ENCODE results near the gene STRIT1. TPM values are rescaled to one million over a fixed set of nuclear protein-coding genes. Genes with fewer than 3 reads are reported as not detected.
"Not testable (repeated sequence)": the region's sequence is repeated elsewhere in the genome, so short reads cannot be mapped to it uniquely, and the experiment has no call there.

STRIT1 gene
- total RNA-seq, 3 donors from 2014 or later (not counting 1 experiment from before 2014, with no cell fraction given): not detected

DNA sequence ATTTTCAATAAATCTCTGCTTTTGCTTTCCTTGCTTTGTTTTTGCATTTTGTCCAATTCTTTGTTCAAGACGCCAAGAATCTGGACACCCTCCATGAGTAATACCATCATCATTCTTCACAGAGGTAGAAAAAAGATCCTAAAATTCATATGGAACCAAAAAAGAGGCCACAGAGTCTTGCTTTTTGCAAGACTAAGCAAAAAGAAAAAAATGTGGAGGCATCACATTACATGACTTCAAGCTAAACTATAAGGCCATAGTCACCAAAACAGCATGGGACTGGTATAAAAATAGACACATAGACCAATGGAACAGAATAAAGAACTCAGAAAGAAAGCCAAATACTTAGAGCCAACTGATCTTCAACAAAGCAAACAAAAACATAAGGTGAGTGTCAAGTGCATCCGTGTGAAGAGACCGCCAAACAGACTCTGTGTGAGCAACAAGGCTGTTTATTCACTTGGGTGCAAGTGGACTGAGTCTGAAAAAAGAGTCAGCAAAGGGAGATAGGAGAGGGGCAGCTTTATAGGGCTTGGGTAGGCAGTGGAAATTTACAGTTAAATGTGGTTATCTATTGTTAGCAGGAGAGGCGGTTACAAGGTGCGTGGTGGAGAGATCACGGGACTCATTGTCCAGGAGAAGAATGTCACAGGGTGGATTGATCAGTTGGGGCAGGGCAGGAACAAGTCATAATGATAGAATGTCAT lies 10.9 kb downstream of the STRIT1 start:
- Mint-ChIP-seq H3K4me3 (no peak overlapping the region), H3K9me3 (peaks cover 3 to 9% of the 10 kb centered on the region in 2 donors), H3K27me3 (ENCODE audit: low read depth in 2 of 2) (no peaks in the 10 kb centered on the region), H3K4me1 (no peaks in the 10 kb centered on the region), H3K27ac (no peak overlapping the region), H3K36me3 (no peaks in the 10 kb centered on the region)
- DNase-seq (no peak), ATAC-seq (no peak)
- no peaks in the 10 kb centered on the region for H3K36me3 ChIP-seq (ENCODE audit: control insufficient read depth, insufficient read depth, low read length)
- WGBS (ENCODE audit: insufficient coverage): 67% methylated on average over 6 of the region's 6 CpGs
- TF ChIP-seq, protein P1, sequence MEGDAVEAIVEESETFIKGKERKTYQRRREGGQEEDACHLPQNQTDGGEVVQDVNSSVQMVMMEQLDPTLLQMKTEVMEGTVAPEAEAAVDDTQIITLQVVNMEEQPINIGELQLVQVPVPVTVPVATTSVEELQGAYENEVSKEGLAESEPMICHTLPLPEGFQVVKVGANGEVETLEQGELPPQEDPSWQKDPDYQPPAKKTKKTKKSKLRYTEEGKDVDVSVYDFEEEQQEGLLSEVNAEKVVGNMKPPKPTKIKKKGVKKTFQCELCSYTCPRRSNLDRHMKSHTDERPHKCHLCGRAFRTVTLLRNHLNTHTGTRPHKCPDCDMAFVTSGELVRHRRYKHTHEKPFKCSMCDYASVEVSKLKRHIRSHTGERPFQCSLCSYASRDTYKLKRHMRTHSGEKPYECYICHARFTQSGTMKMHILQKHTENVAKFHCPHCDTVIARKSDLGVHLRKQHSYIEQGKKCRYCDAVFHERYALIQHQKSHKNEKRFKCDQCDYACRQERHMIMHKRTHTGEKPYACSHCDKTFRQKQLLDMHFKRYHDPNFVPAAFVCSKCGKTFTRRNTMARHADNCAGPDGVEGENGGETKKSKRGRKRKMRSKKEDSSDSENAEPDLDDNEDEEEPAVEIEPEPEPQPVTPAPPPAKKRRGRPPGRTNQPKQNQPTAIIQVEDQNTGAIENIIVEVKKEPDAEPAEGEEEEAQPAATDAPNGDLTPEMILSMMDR (IDR thresholded peaks at IDR 0.05): no peak
- no peaks in the 10 kb centered on the region for H3K27me3 ChIP-seq (ENCODE audit: control insufficient read depth, insufficient read depth, low read length)
- H3K9me3 ChIP-seq (ENCODE audit: control insufficient read depth, insufficient read depth, low read length): no peaks in the 10 kb centered on the region
- intact Hi-C loops (cut with micrococcal nuclease): no loop called here
- no peaks in the 10 kb centered on the region for H3K4me1 ChIP-seq (ENCODE audit: control insufficient read depth, insufficient read depth, low read length)
- H3K27ac ChIP-seq (ENCODE audit: low read length): no peak overlapping the region
- no peak overlapping the region for H3K4me3 ChIP-seq (ENCODE audit: low read length)

DNA sequence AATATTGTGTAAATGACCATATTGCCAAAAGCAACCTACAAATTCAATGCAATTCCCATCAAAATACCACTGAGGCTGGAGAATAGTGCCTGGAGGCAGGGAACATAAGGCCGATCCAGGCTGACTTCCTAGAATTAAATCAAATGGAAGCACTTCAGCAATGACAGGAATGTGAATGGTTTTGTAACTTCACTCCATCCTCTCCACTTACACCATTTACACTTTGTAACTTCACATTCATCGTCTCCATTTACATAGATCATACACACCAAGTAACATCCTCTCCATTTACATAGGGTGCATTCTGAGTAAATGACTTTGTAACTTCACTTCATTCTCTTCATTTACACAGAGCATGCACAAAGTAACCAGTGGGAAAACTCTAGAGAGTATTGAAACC lies 11.6 kb downstream of the STRIT1 start:
- H3K27ac Mint-ChIP-seq: no peak overlapping the region
- no peaks in the 10 kb centered on the region for H3K4me1 Mint-ChIP-seq
- Histone ChIP-seq H3K4me3 (ENCODE audit: low read length) (no peak overlapping the region), H3K4me1 (ENCODE audit: control insufficient read depth, insufficient read depth, low read length) (no peaks in the 10 kb centered on the region), H3K27me3 (ENCODE audit: control insufficient read depth, insufficient read depth, low read length) (no peaks in the 10 kb centered on the region), H3K27ac (ENCODE audit: low read length) (no peak overlapping the region), H3K36me3 (ENCODE audit: control insufficient read depth, insufficient read depth, low read length) (no peaks in the 10 kb centered on the region), H3K9me3 (ENCODE audit: control insufficient read depth, insufficient read depth, low read length) (no peaks in the 10 kb centered on the region)
- TF ChIP-seq, protein P1 (IDR thresholded peaks at IDR 0.05): no peak
- H3K27me3 Mint-ChIP-seq (ENCODE audit: low read depth in 2 of 2): no peaks in the 10 kb centered on the region
- H3K4me3 Mint-ChIP-seq: no peak overlapping the region
- H3K9me3 Mint-ChIP-seq: peaks cover 3 to 9% of the 10 kb centered on the region in 2 donors
- WGBS (ENCODE audit: insufficient coverage): 97% methylated on average over 2 of the region's 2 CpGs
- H3K36me3 Mint-ChIP-seq: no peaks in the 10 kb centered on the region
- no peak for DNase-seq
- intact Hi-C loops (cut with micrococcal nuclease): no loop called here
- ATAC-seq: no peak

DNA sequence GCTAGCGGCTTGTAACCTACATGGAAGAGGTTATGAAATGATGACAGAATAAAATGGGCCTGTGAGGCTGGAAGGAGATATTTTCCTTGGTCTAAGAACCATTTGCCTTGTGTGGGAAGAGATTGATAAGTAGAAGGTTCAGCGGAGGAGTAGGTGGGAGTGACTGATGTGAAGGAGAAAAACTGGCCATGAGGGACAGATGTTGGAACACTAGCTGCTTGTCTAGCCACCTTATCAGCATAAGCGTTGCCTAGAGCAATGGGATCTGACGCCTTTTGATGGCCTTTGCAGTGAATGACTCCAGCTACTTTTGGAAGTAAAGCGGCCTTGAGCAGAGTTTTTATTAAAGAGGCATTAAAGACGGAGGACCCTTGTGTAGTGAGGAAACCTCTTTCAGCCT lies 17.4 kb downstream of the STRIT1 start:
- H3K27ac ChIP-seq (ENCODE audit: low read length); H3K27me3 Mint-ChIP-seq (ENCODE audit: low read depth in 2 of 2); H3K4me3 Mint-ChIP-seq; H3K4me1 ChIP-seq (ENCODE audit: control insufficient read depth, insufficient read depth, low read length); H3K4me1 Mint-ChIP-seq; H3K36me3 ChIP-seq (ENCODE audit: control insufficient read depth, insufficient read depth, low read length); H3K27ac Mint-ChIP-seq; H3K4me3 ChIP-seq (ENCODE audit: low read length); H3K27me3 ChIP-seq (ENCODE audit: control insufficient read depth, insufficient read depth, low read length); DNase-seq; H3K9me3 Mint-ChIP-seq; H3K9me3 ChIP-seq (ENCODE audit: control insufficient read depth, insufficient read depth, low read length); intact Hi-C loops (cut with micrococcal nuclease); H3K36me3 Mint-ChIP-seq; ATAC-seq: not testable (repeated sequence)
- 96% methylated on average over 6 of the region's 6 CpGs for WGBS (ENCODE audit: insufficient coverage)

DNA sequence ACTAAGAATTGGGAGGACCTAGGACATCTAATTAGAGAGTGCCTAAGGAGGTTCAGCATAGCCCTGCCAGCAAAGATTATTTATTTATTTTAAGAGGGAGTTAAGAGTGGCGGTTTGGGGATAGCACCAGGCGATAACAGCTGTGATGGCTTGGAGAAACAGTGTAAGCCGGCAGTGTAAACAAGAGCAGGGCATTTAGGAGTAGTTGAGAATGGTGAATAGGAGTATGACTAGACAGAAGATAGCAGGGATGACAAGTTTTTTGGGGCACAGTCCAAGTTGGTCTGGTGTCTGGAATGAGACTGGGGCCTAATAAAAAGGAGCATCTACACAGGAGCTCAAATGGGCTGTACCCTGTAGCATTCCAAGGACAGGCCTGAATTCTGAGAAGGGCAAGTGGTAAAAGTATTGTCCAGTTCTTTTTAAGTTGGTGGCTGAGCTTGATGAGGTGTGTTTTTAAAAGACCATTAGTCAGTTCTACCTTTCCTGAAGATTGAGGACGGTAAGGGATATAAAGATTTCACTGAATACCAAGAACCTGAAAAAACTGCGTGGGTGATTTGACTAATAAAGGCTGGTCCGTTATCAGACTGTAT lies 18.2 kb downstream of the STRIT1 start:
- H3K27ac Mint-ChIP-seq; H3K4me1 ChIP-seq (ENCODE audit: control insufficient read depth, insufficient read depth, low read length); H3K27me3 Mint-ChIP-seq (ENCODE audit: low read depth in 2 of 2); H3K4me3 Mint-ChIP-seq; DNase-seq; H3K9me3 Mint-ChIP-seq; H3K9me3 ChIP-seq (ENCODE audit: control insufficient read depth, insufficient read depth, low read length); H3K4me3 ChIP-seq (ENCODE audit: low read length); H3K36me3 ChIP-seq (ENCODE audit: control insufficient read depth, insufficient read depth, low read length); H3K27me3 ChIP-seq (ENCODE audit: control insufficient read depth, insufficient read depth, low read length); H3K36me3 Mint-ChIP-seq; H3K4me1 Mint-ChIP-seq; H3K27ac ChIP-seq (ENCODE audit: low read length); ATAC-seq; intact Hi-C loops (cut with micrococcal nuclease): not testable (repeated sequence)
- WGBS (ENCODE audit: insufficient coverage): 92% methylated on average over 6 of the region's 6 CpGs

DNA sequence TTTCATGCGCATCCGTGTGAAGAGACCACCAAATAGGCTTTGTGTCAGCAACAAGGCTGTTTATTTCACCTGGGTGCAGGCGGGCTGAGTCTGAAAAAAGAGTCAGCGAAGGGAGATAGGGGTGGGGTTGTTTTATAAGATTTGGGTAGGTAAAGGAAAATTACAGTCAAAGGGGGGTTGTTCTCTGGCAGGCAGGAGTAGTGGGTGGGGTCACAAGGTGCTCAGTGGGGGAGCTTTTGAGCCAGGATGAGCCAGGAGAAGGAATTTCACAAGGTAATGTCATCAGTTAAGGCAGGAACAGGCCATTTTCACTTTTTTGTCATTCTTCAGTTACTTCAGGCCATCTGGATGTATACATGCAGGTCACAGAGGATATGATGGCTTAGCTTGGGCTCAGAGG lies 19.0 kb downstream of the STRIT1 start:
- H3K9me3 Mint-ChIP-seq; H3K9me3 ChIP-seq (ENCODE audit: control insufficient read depth, insufficient read depth, low read length); H3K27me3 ChIP-seq (ENCODE audit: control insufficient read depth, insufficient read depth, low read length); H3K36me3 Mint-ChIP-seq; H3K4me1 Mint-ChIP-seq; H3K27ac ChIP-seq (ENCODE audit: low read length); H3K4me3 ChIP-seq (ENCODE audit: low read length); H3K27me3 Mint-ChIP-seq (ENCODE audit: low read depth in 2 of 2); H3K36me3 ChIP-seq (ENCODE audit: control insufficient read depth, insufficient read depth, low read length); ATAC-seq; H3K4me1 ChIP-seq (ENCODE audit: control insufficient read depth, insufficient read depth, low read length); intact Hi-C loops (cut with micrococcal nuclease); H3K27ac Mint-ChIP-seq; H3K4me3 Mint-ChIP-seq; DNase-seq: not testable (repeated sequence)
- WGBS (ENCODE audit: insufficient coverage): 89% methylated on average over 4 of the region's 4 CpGs
